ENCODE data around the gene DAPP1.

Gene DAPP1

DNA sequence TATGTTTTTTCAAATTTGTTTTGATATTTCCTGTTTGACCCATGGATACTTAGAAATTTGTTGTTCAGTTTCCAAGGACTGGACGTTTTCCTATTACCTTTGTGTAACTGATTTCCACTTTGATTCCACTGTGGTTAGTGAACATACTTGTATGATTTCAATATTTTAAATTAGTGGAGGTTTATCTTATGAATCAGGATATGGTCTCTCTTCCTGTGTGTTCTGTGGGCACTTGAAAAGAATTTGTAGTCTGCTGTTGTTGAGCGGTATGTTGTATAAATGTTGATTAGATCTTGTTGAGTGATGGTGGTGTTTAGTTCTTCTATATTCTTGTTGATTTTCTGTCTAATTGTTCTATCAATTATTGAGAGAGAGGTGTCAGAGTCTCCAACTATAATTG is 98.8 kb downstream of the DAPP1 start:
- no peak for DNase-seq (ENCODE audit: low spot score)

DNA sequence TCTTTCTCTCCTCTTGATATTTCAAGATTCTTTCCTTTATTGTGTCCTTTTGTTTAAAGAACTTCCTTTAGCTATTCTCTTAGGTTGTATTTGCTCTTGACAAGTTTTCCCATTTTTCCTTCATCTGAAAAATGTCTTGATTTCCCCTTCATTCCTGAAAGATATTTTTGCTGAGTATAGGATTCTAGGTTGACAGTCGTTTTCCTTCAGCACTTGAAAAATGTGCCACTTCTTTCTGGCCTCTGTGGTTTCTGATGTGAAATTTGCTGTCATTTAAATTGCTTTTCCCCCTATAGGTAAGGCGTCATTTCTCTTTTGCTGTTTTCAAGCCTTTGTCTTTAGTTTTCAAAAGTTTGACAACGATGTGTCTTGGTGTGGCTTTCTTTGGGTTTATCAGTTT is 100.9 kb downstream of the DAPP1 start:
- no peak for DNase-seq (ENCODE audit: low spot score)

DNA sequence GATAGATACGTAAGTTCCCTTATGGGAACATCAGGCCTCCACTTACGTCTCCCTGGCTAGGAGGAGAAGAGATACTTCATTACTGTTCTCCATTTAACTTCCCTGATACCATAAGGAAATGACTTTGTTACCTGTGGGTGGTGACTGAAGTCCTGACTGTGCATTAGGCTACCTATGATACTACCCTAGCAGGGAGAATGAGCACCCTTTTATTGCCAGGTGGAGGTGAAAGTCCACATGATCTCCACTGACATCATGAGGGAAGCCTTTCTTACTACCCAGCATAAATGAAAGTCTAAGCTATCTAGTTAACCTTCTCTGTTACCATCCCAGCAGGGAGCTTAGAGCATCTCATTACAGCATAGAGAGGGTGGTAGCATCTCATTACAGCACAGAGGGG is 102.0 kb downstream of the DAPP1 start:
- no peak for DNase-seq (ENCODE audit: low spot score)
